ENCODE measurements around the gene SOAT1. TPM values are rescaled to one million over a fixed set of nuclear protein-coding genes. Genes with fewer than 3 reads are reported as not detected.

SOAT1 gene
- total RNA-seq, 1 experiment from 2014 or later = 28.7 TPM

DNA sequence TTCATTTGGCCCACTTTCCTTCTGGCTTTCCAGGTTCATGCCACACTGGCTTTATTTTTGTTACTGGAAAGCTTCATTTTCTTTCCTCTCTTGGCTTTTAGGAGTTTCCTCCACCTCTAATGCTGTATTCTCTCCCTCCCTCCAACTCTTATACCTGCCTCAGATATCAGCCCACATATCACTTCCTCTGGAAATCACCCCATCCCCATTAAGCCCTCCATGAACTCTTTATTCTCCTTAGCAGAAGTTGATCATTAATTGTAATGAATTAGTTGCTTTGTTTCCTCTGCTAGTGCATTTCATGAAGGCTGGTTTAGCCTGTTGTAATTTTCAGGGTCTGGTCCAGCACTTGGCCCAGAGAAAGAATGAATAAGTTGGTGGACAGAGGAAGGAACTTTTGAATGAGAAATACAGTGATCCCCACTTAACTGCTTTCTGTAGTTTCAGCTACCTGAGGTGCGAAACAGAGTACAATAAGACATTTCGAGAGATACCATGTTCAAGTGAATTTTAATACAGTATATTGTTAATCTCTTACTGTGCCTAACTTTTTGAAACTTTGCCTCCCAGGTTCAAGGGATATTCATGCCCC lies 1.7 kb downstream of the SOAT1 start:
- Histone ChIP-seq H3K27me3 (no peaks in the 10 kb centered on the region), H3K4me3 (peak overlapping the region; percentile 77), H3K4me1 (peaks cover 3% of the 10 kb centered on the region), H3K9me3 (replicated peaks) (no peaks in the 10 kb centered on the region), H3K27ac (peak overlapping the region; percentile 83), H3K36me3 (no peaks in the 10 kb centered on the region)
- DNase-seq = no peak

- no peak overlapping the region for H3K4me3 ChIP-seq
- no peak overlapping the region for H3K27ac ChIP-seq
- H3K4me1 ChIP-seq = peaks cover 3% of the 10 kb centered on the region
- no peaks in the 10 kb centered on the region for H3K27me3 ChIP-seq
- DNase-seq = no peak
- H3K9me3 ChIP-seq (replicated peaks) = no peaks in the 10 kb centered on the region
- no peaks in the 10 kb centered on the region for H3K36me3 ChIP-seq
These were observed 2.9 kb downstream of the SOAT1 start for GRCh38 chr1:179296356-179297104.

GRCh38 chr1:179297105-179297378 lies 3.4 kb downstream of the SOAT1 start:
- Histone ChIP-seq H3K9me3 (replicated peaks) (no peaks in the 10 kb centered on the region), H3K36me3 (no peaks in the 10 kb centered on the region), H3K27ac (no peak overlapping the region), H3K4me1 (peaks cover 3% of the 10 kb centered on the region), H3K27me3 (no peaks in the 10 kb centered on the region), H3K4me3 (no peak overlapping the region)
- DNase-seq = no peak

- no peaks in the 10 kb centered on the region for H3K27me3 ChIP-seq
- H3K36me3 ChIP-seq = peaks cover 11% of the 10 kb centered on the region; the same call in 1 of the 2 replicates
- no peaks in the 10 kb centered on the region; the same call in 1 of the 2 replicates for H3K4me1 ChIP-seq
- H3K9me3 ChIP-seq (replicated peaks) = no peaks in the 10 kb centered on the region
- no peak overlapping the region for H3K4me3 ChIP-seq
- H3K27ac ChIP-seq = no peak overlapping the region
- no peak for DNase-seq
These were observed 5.4 kb downstream of the SOAT1 start for GRCh38 chr1:179298952-179299351.

DNA sequence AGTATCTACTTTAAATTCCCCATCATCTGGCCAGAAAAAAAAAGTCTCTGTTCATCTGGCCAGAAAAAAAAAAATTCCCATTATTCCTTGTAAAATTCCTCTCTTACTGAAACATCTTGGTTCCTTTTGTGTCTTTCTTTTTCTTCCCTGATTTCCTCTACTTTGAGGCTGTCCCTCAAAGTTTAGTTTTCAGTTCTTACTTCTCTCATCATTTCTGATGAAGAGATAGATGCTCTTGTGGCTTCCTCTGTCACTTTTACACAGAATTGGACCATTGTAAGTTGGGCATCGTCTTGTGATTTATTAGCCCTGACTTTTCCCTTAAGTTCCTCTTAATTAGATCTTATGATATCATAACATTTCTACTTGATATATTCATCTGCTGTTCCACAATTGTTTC lies 6.5 kb downstream of the SOAT1 start:
- no peaks in the 10 kb centered on the region; the same call in 1 of the 2 replicates for H3K4me1 ChIP-seq
- H3K9me3 ChIP-seq (replicated peaks) = no peaks in the 10 kb centered on the region
- no peak for DNase-seq
- H3K27ac ChIP-seq = no peak overlapping the region
- H3K36me3 ChIP-seq = peaks cover 18% of the 10 kb centered on the region; the same call in 1 of the 2 replicates
- no peaks in the 10 kb centered on the region for H3K27me3 ChIP-seq
- no peak overlapping the region for H3K4me3 ChIP-seq

- Histone ChIP-seq H3K27ac (no peak overlapping the region), H3K4me3 (no peak overlapping the region), H3K36me3 (peaks cover 23% of the 10 kb centered on the region; the same call in 1 of the 2 replicates), H3K27me3 (no peaks in the 10 kb centered on the region), H3K4me1 (no peaks in the 10 kb centered on the region), H3K9me3 (replicated peaks) (no peaks in the 10 kb centered on the region)
- no peak for DNase-seq
These were observed 8.5 kb downstream of the SOAT1 start for GRCh38 chr1:179302070-179302469.

DNA sequence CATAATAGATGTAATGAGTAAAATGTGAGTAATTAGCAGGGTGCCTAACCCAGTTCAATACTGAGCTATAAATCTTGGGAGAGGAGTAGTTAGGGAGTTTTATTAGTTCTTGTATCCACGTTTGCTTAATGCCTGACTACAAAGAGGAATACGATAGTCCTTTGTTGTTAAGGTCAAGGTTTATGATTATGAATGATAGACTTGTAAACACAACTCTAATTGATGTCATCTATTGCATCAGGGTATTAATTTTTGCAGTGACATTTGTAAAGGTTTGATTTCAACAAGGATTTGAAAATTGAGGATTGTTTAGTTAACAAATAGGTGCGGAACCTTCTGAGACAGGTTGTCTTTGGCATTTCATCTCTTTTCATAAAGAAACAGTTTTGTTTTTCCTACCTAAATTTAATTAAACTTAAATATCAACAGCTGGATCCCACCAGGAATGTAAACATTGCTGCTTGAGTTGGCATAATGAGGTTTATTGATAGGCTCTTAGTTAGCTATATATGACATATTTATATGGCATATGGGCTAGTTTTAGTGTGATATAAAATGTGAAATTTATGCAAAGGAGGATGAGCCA lies 9.7 kb downstream of the SOAT1 start:
- H3K27ac ChIP-seq = no peak overlapping the region
- H3K9me3 ChIP-seq (replicated peaks) = no peaks in the 10 kb centered on the region
- H3K36me3 ChIP-seq = peaks cover 27% of the 10 kb centered on the region
- H3K4me3 ChIP-seq = no peak overlapping the region
- no peaks in the 10 kb centered on the region for H3K4me1 ChIP-seq
- DNase-seq = no peak
- H3K27me3 ChIP-seq = no peaks in the 10 kb centered on the region

GRCh38 chr1:179305450-179305849 lies 11.9 kb downstream of the SOAT1 start:
- DNase-seq = no peak
- Histone ChIP-seq H3K36me3 (peaks cover 27% of the 10 kb centered on the region), H3K9me3 (replicated peaks) (no peaks in the 10 kb centered on the region), H3K27me3 (no peaks in the 10 kb centered on the region), H3K4me3 (no peak overlapping the region), H3K4me1 (no peaks in the 10 kb centered on the region), H3K27ac (no peak overlapping the region)

- DNase-seq = no peak
- Histone ChIP-seq H3K9me3 (replicated peaks) (no peaks in the 10 kb centered on the region), H3K27ac (no peak overlapping the region), H3K4me3 (no peak overlapping the region), H3K27me3 (no peaks in the 10 kb centered on the region), H3K36me3 (peaks cover 16% of the 10 kb centered on the region), H3K4me1 (no peaks in the 10 kb centered on the region)
These were observed 16.7 kb downstream of the SOAT1 start for GRCh38 chr1:179310291-179310690.

DNA sequence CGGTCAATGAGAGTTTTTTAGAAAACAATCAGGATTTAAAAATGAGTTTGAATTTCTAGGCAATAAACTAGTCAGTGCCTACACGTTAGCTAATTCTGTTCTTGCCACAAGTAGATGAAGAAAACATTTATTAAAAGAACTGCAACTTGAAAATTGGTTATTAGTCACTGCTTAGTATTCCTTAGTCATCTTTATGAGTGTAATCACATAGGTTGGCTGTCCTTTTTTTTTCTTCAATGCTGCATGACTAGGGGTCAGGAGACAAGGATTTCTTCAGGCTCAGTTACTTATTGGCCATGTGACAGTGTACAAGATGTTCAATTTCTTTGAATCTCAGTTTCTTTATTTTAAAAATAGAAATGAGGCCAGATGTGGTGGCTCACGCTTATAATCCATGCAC lies 17.1 kb downstream of the SOAT1 start:
- no peak overlapping the region for H3K27ac ChIP-seq
- H3K27me3 ChIP-seq = no peaks in the 10 kb centered on the region
- no peak overlapping the region for H3K4me3 ChIP-seq
- H3K36me3 ChIP-seq = peaks cover 13% of the 10 kb centered on the region
- DNase-seq = no peak
- no peaks in the 10 kb centered on the region for H3K9me3 ChIP-seq (replicated peaks)
- H3K4me1 ChIP-seq = no peaks in the 10 kb centered on the region

DNA sequence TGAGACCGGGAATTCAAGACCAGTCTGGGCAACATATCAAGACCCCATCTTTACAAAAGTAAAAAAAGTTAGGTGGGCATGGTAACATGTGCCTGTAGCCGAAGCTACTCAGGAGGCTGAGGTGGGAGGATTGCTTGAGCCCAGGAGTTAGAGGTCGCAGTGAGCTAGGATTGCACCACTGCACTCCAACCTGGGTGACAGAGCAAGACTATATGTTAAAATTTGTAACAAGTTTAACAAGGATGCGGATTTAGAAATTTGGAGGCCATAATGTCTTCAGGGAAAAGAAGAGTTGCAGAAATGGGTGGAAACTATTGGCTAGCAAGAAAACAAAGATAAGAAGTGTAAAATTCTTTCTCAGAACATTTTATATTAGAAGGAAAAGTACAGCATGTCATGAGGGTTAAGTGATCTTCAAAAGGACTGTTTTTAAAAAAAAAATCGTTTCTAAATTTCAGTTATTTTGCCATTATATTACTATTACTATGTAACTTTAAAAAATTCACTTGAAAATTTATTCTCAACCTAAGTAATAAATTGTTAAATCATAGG lies 17.6 kb downstream of the SOAT1 start:
- Histone ChIP-seq H3K27me3 (no peaks in the 10 kb centered on the region), H3K4me3 (no peak overlapping the region), H3K4me1 (no peaks in the 10 kb centered on the region), H3K36me3 (peaks cover 13% of the 10 kb centered on the region), H3K9me3 (replicated peaks) (no peaks in the 10 kb centered on the region), H3K27ac (no peak overlapping the region)
- DNase-seq = no peak

- H3K27ac ChIP-seq = no peak overlapping the region
- no peaks in the 10 kb centered on the region for H3K27me3 ChIP-seq
- peaks cover 16% of the 10 kb centered on the region for H3K36me3 ChIP-seq
- no peaks in the 10 kb centered on the region for H3K4me1 ChIP-seq
- no peak for DNase-seq
- no peaks in the 10 kb centered on the region for H3K9me3 ChIP-seq (replicated peaks)
- no peak overlapping the region for H3K4me3 ChIP-seq
These were observed 19.4 kb downstream of the SOAT1 start for GRCh38 chr1:179313004-179313403.

- no peak for DNase-seq
- no peaks in the 10 kb centered on the region for H3K4me1 ChIP-seq
These were observed 21.3 kb downstream of the SOAT1 start for GRCh38 chr1:179314928-179315327.

GRCh38 chr1:179318491-179318890 lies 24.9 kb downstream of the SOAT1 start:
- DNase-seq = no peak
- H3K4me1 ChIP-seq = no peaks in the 10 kb centered on the region
- peaks cover 25% of the 10 kb centered on the region for H3K36me3 ChIP-seq
- 0 out of 2 replicates have a peak, but pooled peaks cover 2% of the 10 kb centered on the region for H3K9me3 ChIP-seq (replicated peaks)
- no peaks in the 10 kb centered on the region for H3K27me3 ChIP-seq
- H3K27ac ChIP-seq = no peak overlapping the region
- H3K4me3 ChIP-seq = no peak overlapping the region

More at GRCh38 chr1:179314928-179315327, 21.3 kb downstream of the SOAT1 start:
- H3K27ac ChIP-seq = no peak overlapping the region
- peaks cover 15% of the 10 kb centered on the region for H3K36me3 ChIP-seq
- no peak overlapping the region for H3K4me3 ChIP-seq
- H3K27me3 ChIP-seq = no peaks in the 10 kb centered on the region
- H3K9me3 ChIP-seq (replicated peaks) = no peaks in the 10 kb centered on the region

DNA sequence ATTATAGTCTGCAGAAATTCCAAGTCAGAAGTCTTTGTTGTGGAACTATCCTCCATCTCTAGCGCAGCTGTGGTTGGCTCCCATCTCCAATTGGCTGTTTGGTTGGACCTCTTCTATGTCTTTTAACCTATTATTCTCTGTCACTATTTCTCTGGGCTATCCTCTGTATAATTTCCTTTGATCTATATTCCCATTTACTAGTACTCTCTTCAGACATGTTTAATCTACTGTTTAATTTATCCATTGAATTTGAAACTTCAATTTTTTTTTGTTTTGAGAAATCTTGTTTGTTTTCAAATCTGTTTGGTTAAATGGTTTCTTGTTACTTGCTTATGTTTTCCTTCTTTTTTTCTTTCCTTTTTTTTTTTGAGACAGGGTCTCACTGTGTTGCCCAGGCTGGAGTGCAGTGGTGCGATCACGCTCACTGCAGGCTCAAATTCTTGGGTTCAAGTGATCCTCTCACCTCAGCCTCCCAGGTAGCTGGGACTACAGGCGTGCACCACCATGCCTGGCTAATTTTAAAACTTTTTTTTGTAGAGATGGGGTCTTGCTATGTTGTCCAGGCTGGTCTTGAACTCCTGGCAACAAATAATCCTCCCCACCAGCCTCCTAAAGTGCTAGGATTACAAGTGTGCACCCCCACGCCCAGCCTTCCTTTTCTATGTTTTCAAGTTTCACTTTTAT lies 28.1 kb downstream of the SOAT1 start:
- H3K4me1 ChIP-seq = no peaks in the 10 kb centered on the region
- no peak for DNase-seq
- H3K9me3 ChIP-seq (replicated peaks) = 0 out of 2 replicates have a peak, but pooled peaks cover 2% of the 10 kb centered on the region
- no peak overlapping the region for H3K4me3 ChIP-seq
- H3K27me3 ChIP-seq = no peaks in the 10 kb centered on the region
- H3K36me3 ChIP-seq = peaks cover 24% of the 10 kb centered on the region
- no peak overlapping the region for H3K27ac ChIP-seq

Data from SJCRH30 (cell line).